Measurements from ENCODE around the gene DOCK2. TPM values are rescaled to one million over a fixed set of nuclear protein-coding genes. Genes with fewer than 3 reads are reported as not detected.

Gene DOCK2
- total and polyA plus RNA-seq, 3 donors from 2014 or later: 6.8 to 8.9 (median 7.3) TPM

GRCh38 chr5:169847519-169847918, 210.4 kb downstream of the DOCK2 start:
- Histone ChIP-seq H3K4me1 (no peaks in the 10 kb centered on the region), H3K4me3 (no peak overlapping the region), H3K36me3 (ENCODE audit: low read depth, missing control alignments) (no peaks in the 10 kb centered on the region), H3K27me3 (no peaks in the 10 kb centered on the region), H3K9me3 (no peaks in the 10 kb centered on the region), H3K27ac (no peak overlapping the region)
- WGBS, 2 donors: 85 to 87% methylated on average over 1 of the region's 1 CpG
- TF ChIP-seq POLR2A (IDR thresholded peaks at IDR 0.05) (no peak), CTCF (IDR thresholded peaks at IDR 0.05) (no peak)
- intact Hi-C loops (cut with DNase I; ENCODE audit: low total_unique reads): no loop called here
- DNase-seq: no peak

- H3K27me3 ChIP-seq: no peaks in the 10 kb centered on the region
- H3K27ac ChIP-seq: no peak overlapping the region
- intact Hi-C loops (cut with DNase I; ENCODE audit: low total_unique reads): no loop called here
- H3K4me1 ChIP-seq: no peaks in the 10 kb centered on the region
- TF ChIP-seq CTCF (IDR thresholded peaks at IDR 0.05): no peak
- no peak for TF ChIP-seq POLR2A (IDR thresholded peaks at IDR 0.05)
- no peak overlapping the region for H3K4me3 ChIP-seq
- H3K9me3 ChIP-seq: no peaks in the 10 kb centered on the region
- DNase-seq: no peak
- no peaks in the 10 kb centered on the region for H3K36me3 ChIP-seq (ENCODE audit: low read depth, missing control alignments)
- 79 to 83% methylated on average over 3 of the region's 3 CpGs for WGBS, 2 donors
Measured at GRCh38 chr5:169848271-169848670, 211.2 kb downstream of the DOCK2 start.

- H3K9me3 ChIP-seq: no peaks in the 10 kb centered on the region
Measured at GRCh38 chr5:169848792-169849191, 211.7 kb downstream of the DOCK2 start.

GRCh38 chr5:169850409-169850808, 213.3 kb downstream of the DOCK2 start:
- TF ChIP-seq POLR2A (IDR thresholded peaks at IDR 0.05): no peak
- TF ChIP-seq CTCF (IDR thresholded peaks at IDR 0.05): no peak
- intact Hi-C loops (cut with DNase I; ENCODE audit: low total_unique reads): no loop called here
- Histone ChIP-seq H3K9me3 (no peaks in the 10 kb centered on the region), H3K4me1 (no peaks in the 10 kb centered on the region), H3K4me3 (no peak overlapping the region), H3K27ac (no peak overlapping the region), H3K27me3 (no peaks in the 10 kb centered on the region), H3K36me3 (ENCODE audit: low read depth, missing control alignments) (no peaks in the 10 kb centered on the region)
- DNase-seq: no peak
- WGBS, 2 donors: 97 to 98% methylated on average over 2 of the region's 2 CpGs

More at GRCh38 chr5:169848792-169849191, 211.7 kb downstream of the DOCK2 start:
- H3K36me3 ChIP-seq (ENCODE audit: low read depth, missing control alignments): no peaks in the 10 kb centered on the region
- no peak for DNase-seq
- no peak overlapping the region for H3K4me3 ChIP-seq
- no peaks in the 10 kb centered on the region for H3K4me1 ChIP-seq
- intact Hi-C loops (cut with DNase I; ENCODE audit: low total_unique reads): no loop called here
- H3K27me3 ChIP-seq: no peaks in the 10 kb centered on the region
- TF ChIP-seq CTCF (IDR thresholded peaks at IDR 0.05) (no peak), POLR2A (IDR thresholded peaks at IDR 0.05) (no peak)
- 92% methylated on average over 2 of the region's 2 CpGs for WGBS, 2 donors
- no peak overlapping the region for H3K27ac ChIP-seq

GRCh38 chr5:169851321-169851850, 214.3 kb downstream of the DOCK2 start:
- no peaks in the 10 kb centered on the region for H3K4me1 ChIP-seq
- H3K9me3 ChIP-seq: no peaks in the 10 kb centered on the region
- TF ChIP-seq CTCF (IDR thresholded peaks at IDR 0.05): no peak
- TF ChIP-seq POLR2A (IDR thresholded peaks at IDR 0.05): no peak
- intact Hi-C loops (cut with DNase I; ENCODE audit: low total_unique reads): no loop called here
- no peaks in the 10 kb centered on the region for H3K27me3 ChIP-seq
- no peak overlapping the region for H3K27ac ChIP-seq
- H3K36me3 ChIP-seq (ENCODE audit: low read depth, missing control alignments): no peaks in the 10 kb centered on the region
- DNase-seq: no peak
- no peak overlapping the region for H3K4me3 ChIP-seq
- WGBS, 2 donors: 95 to 100% methylated on average over 1 of the region's 1 CpG
